DND-41 (cell line): ENCODE data around the gene PNMA8A.

Source experiments
- ATAC-seq: fragments of 200-7000 bp; cut with Tn5 transposase; 3 replicates; pipeline ENCODE4 v1.9.1; 2021; ENCODE audit warnings: low read depth; ENCODE audit not compliant: insufficient read depth
- DNase-seq: peaks from one replicate; pipeline ENCODE4 v3.0.0-alpha.2; 2020
- H2AFZ ChIP-seq: 2 replicates; pipeline ENCODE4 v1.6.0; 2012; ENCODE audit warnings: low read depth, low read length
- H3K27ac ChIP-seq: 2 replicates; pipeline ENCODE4 v1.5.1; 2012; ENCODE audit warnings: low read length, inconsistent platforms
- H3K27me3 ChIP-seq: fragments of 200-600 bp; sonication (generic); 2 replicates; pipeline ENCODE4 v1.6.0; 2012; ENCODE audit warnings: low read length, mild to moderate bottlenecking, inconsistent platforms; ENCODE audit not compliant: insufficient read depth, poor library complexity
- H3K36me3 ChIP-seq: 2 replicates; pipeline ENCODE4 v1.5.1; 2012; ENCODE audit warnings: low read length, inconsistent platforms; ENCODE audit not compliant: insufficient read depth
- H3K4me1 ChIP-seq: 2 replicates; pipeline ENCODE4 v1.5.1; 2012; ENCODE audit warnings: mild to moderate bottlenecking, low read length; ENCODE audit not compliant: insufficient read depth
- H3K4me2 ChIP-seq: 2 replicates; pipeline ENCODE4 v1.6.0; 2012; ENCODE audit warnings: mild to moderate bottlenecking, moderate library complexity, low read length, inconsistent platforms; ENCODE audit not compliant: insufficient read depth
- H3K4me3 ChIP-seq, 2 experiments: fragments of 200-600 bp in 1 of 2; shearing (Covaris generic) in 1 of 2; 2 replicates each; pipeline ENCODE4 v1.5.1; 2012 to 2016; ENCODE audit warnings: inconsistent platforms in 2 of 2, low read length in 2 of 2, mild to moderate bottlenecking in 2 of 2, low read depth in 1 of 2, moderate library complexity in 1 of 2
- H3K79me2 ChIP-seq: 2 replicates; pipeline ENCODE4 v1.6.0; 2012; ENCODE audit warnings: low read length, inconsistent platforms; ENCODE audit not compliant: insufficient read depth
- H3K9ac ChIP-seq: 2 replicates; pipeline ENCODE4 v1.6.0; 2012; ENCODE audit warnings: low read depth, mild to moderate bottlenecking, inconsistent platforms, low read length, moderate library complexity
- H3K9me3 ChIP-seq: 2 replicates; pipeline ENCODE4 v1.5.1; 2012; ENCODE audit warnings: low read length, moderate library complexity, mild to moderate bottlenecking, inconsistent platforms; ENCODE audit not compliant: insufficient read depth, severe bottlenecking
- H4K20me1 ChIP-seq: 2 replicates; pipeline ENCODE4 v1.6.0; 2012; ENCODE audit warnings: low read length; ENCODE audit not compliant: insufficient read depth
- CTCF ChIP-seq: IDR thresholded peaks from 2 replicates; pipeline ENCODE4 v1.5.1; 2012; ENCODE audit warnings: borderline replicate concordance, low read length, moderate library complexity, mild to moderate bottlenecking; ENCODE audit not compliant: poor library complexity, severe bottlenecking; ENCODE audit errors: extremely low read depth
- EZH2 ChIP-seq: IDR thresholded peaks from 3 replicates; pipeline ENCODE4 v1.6.1; 2012; ENCODE audit warnings: borderline replicate concordance, low read depth, mild to moderate bottlenecking, moderate library complexity, low read length, inconsistent platforms; ENCODE audit not compliant: severe bottlenecking

Gene PNMA8A

GRCh38 chr19:46456930-46457329 lies 14.4 kb downstream of the PNMA8A start:
- H3K4me2 ChIP-seq = no peak overlapping the region
- H4K20me1 ChIP-seq = no peaks in the 10 kb centered on the region
- no peak overlapping the region for H3K4me3 ChIP-seq
- no peaks in the 10 kb centered on the region for H3K36me3 ChIP-seq
- H3K9me3 ChIP-seq = no peaks in the 10 kb centered on the region
- ATAC-seq (no peak), DNase-seq (no peak)
- no peak overlapping the region for H3K9ac ChIP-seq
- no peak overlapping the region for H3K27ac ChIP-seq
- peaks cover 12% of the 10 kb centered on the region for H3K27me3 ChIP-seq
- H3K79me2 ChIP-seq = no peaks in the 10 kb centered on the region
- no peaks in the 10 kb centered on the region for H3K4me1 ChIP-seq
- TF ChIP-seq EZH2 (no peak), CTCF (no peak)
- no peak overlapping the region for H2AFZ ChIP-seq

GRCh38 chr19:46454244-46454643 lies 17.1 kb downstream of the PNMA8A start:
- Histone ChIP-seq H3K9me3 (no peaks in the 10 kb centered on the region), H3K79me2 (no peaks in the 10 kb centered on the region), H3K27me3 (peaks cover 12% of the 10 kb centered on the region), H3K4me2 (no peak overlapping the region), H3K4me1 (no peaks in the 10 kb centered on the region), H3K4me3 (no peak overlapping the region), H3K36me3 (no peaks in the 10 kb centered on the region), H4K20me1 (no peaks in the 10 kb centered on the region), H2AFZ (no peak overlapping the region), H3K9ac (no peak overlapping the region), H3K27ac (no peak overlapping the region)
- TF ChIP-seq CTCF (no peak), EZH2 (no peak)
- ATAC-seq = no peak
- DNase-seq = no peak

- Histone ChIP-seq H3K27me3 (peaks cover 12% of the 10 kb centered on the region), H3K4me3 (no peak overlapping the region), H2AFZ (no peak overlapping the region), H3K4me1 (no peaks in the 10 kb centered on the region), H3K36me3 (no peaks in the 10 kb centered on the region), H3K9me3 (no peaks in the 10 kb centered on the region), H3K79me2 (no peaks in the 10 kb centered on the region), H3K4me2 (no peak overlapping the region), H3K27ac (no peak overlapping the region), H4K20me1 (no peaks in the 10 kb centered on the region), H3K9ac (no peak overlapping the region)
- no peak for DNase-seq
- ATAC-seq = no peak
- TF ChIP-seq CTCF (no peak), EZH2 (no peak)
Observed at GRCh38 chr19:46453661-46454060, 17.7 kb downstream of the PNMA8A start.

- Histone ChIP-seq H3K27me3 (peaks cover 8% of the 10 kb centered on the region), H3K9me3 (no peaks in the 10 kb centered on the region), H3K4me1 (no peaks in the 10 kb centered on the region), H3K79me2 (no peaks in the 10 kb centered on the region), H4K20me1 (no peaks in the 10 kb centered on the region), H3K9ac (no peak overlapping the region), H3K36me3 (no peaks in the 10 kb centered on the region), H3K4me3 (no peak overlapping the region), H2AFZ (no peak overlapping the region), H3K4me2 (no peak overlapping the region), H3K27ac (no peak overlapping the region)
- ATAC-seq (no peak), DNase-seq (no peak)
- TF ChIP-seq CTCF (no peak), EZH2 (no peak)
Observed at GRCh38 chr19:46452186-46452585, 19.2 kb downstream of the PNMA8A start.
